GM12878 (cell line): Measurements from ENCODE around the gene DIP2C. TPM values are rescaled to one million over a fixed set of nuclear protein-coding genes. Genes with fewer than 3 reads are reported as not detected.

Experiments used
- ATAC-seq: fragments of 200-7000 bp; cut with Tn5 transposase; 3 replicates; pipeline ENCODE4 v1.9.1; 2020; ENCODE audit warnings: mild to moderate bottlenecking, moderate library complexity
- BruUV-seq: library from RNA; stranded (reverse); fragments of 400-500 nt; replicated peaks from 2 replicates; lab custom pipeline; 2021; lab: Mats Ljungman, UMichigan
- CTCF ChIA-PET: fragments of 300-600 bp; sonication (Branson Sonifier 250); formaldehyde crosslinking; extraction: SDS; loops from one replicate; lab custom pipeline; 2021; ENCODE audit warnings: inconsistent platforms; lab: Yijun Ruan, JAX
- POLR2A ChIA-PET: fragments of 350-600 bp; formaldehyde crosslinking; extraction: SDS; loops from one replicate; lab custom pipeline; 2021; ENCODE audit warnings: inconsistent platforms; lab: Charles Lee
- RAD21 ChIA-PET: fragments of 300-600 bp; sonication (Branson Sonifier 250); formaldehyde crosslinking; loops from one replicate; lab custom pipeline; 2023; ENCODE audit warnings: antibody characterized with exemption; ENCODE audit not compliant: unreplicated experiment; lab: Charles Lee
- SMC1A ChIA-PET: fragments of 300-600 bp; sonication (Branson Sonifier 250); formaldehyde crosslinking; loops from one replicate; lab custom pipeline; 2023; ENCODE audit not compliant: unreplicated experiment, uncharacterized antibody; lab: Charles Lee
- DNase-seq: peaks from one replicate; pipeline ENCODE4 v3.0.0-alpha.2; 2011; ENCODE audit warnings: low read depth, low spot score
- FAIRE-seq: peaks from 3 replicates; lab custom pipeline; 2011; peaks lifted over from hg19 to GRCh38; lab: Jason Lieb, UNC
- H2AFZ ChIP-seq: 2 replicates; pipeline ENCODE4 v1.6.0; 2011; ENCODE audit warnings: low read depth, low read length, control low read depth; ENCODE audit not compliant: control insufficient read depth
- H3K27ac ChIP-seq: 2 replicates; pipeline ENCODE4 v1.5.1; 2011; ENCODE audit warnings: control low read depth; ENCODE audit not compliant: control insufficient read depth, insufficient read depth
- H3K27me3 ChIP-seq, 2 experiments: replicated peaks in 1 of 2; 2 replicates each; pipeline versions ENCODE4 v1.6.0 to v1.6.1; 2011; ENCODE audit warnings: low read length in 1 of 2; ENCODE audit not compliant: control insufficient read depth in 2 of 2, insufficient read depth in 2 of 2
- H3K36me3 ChIP-seq, 2 experiments: 2 replicates each; pipeline ENCODE4 v1.5.1; 2011; ENCODE audit warnings: low read length in 1 of 2; ENCODE audit not compliant: control insufficient read depth in 2 of 2, insufficient read depth in 2 of 2
- H3K4me1 ChIP-seq: 2 replicates; pipeline ENCODE4 v1.6.1; 2011; ENCODE audit warnings: mild to moderate bottlenecking, low read length, moderate library complexity, mixed read lengths; ENCODE audit not compliant: control insufficient read depth, insufficient read depth
- H3K4me2 ChIP-seq: 2 replicates; pipeline ENCODE4 v1.6.0; 2011; ENCODE audit warnings: control low read depth; ENCODE audit not compliant: control insufficient read depth, insufficient read depth
- H3K4me3 ChIP-seq: fragments of 200-600 bp; sonication (generic); 2 replicates; pipeline ENCODE4 v1.5.1; 2016
- H3K79me2 ChIP-seq: 2 replicates; pipeline ENCODE4 v1.6.0; 2011; ENCODE audit warnings: low read length; ENCODE audit not compliant: control insufficient read depth, insufficient read depth
- H3K9ac ChIP-seq: 2 replicates; pipeline ENCODE4 v1.8.0; 2011; ENCODE audit warnings: low read length, control low read depth, mixed read lengths; ENCODE audit not compliant: control insufficient read depth, insufficient read depth
- H3K9me3 ChIP-seq: replicated peaks from 3 replicates; pipeline ENCODE4 v1.5.1; 2011; ENCODE audit warnings: mild to moderate bottlenecking, low read length; ENCODE audit not compliant: control insufficient read depth, insufficient read depth
- H4K20me1 ChIP-seq: 2 replicates; pipeline ENCODE4 v1.6.0; 2011; ENCODE audit not compliant: control insufficient read depth, insufficient read depth
- BHLHE40 ChIP-seq, 2 experiments: fragments of 450-650 bp in 1 of 2; IDR thresholded peaks; 2 replicates each; pipeline ENCODE4 v1.6.1; 2011 to 2017; ENCODE audit warnings: low read depth in 2 of 2, borderline replicate concordance in 1 of 2, improper control_type of control experiment in 1 of 2, low read length in 1 of 2, mild to moderate bottlenecking in 1 of 2
- EGR1 ChIP-seq, 2 experiments: IDR thresholded peaks; 1 replicate in 1 of 2; 2 replicates in 1 of 2; pipeline ENCODE4 v1.6.1; 2011 to 2012; ENCODE audit warnings: low read depth in 2 of 2, low read length in 2 of 2, borderline replicate concordance in 1 of 2, mild to moderate bottlenecking in 1 of 2, moderate library complexity in 1 of 2
- ESRRA ChIP-seq: IDR thresholded peaks from 2 replicates; pipeline ENCODE4 v1.6.1; 2012; ENCODE audit warnings: mild to moderate bottlenecking, low read length, improper control_type of control experiment
- IKZF1 ChIP-seq: fragments of 450-650 bp; conservative IDR thresholded peaks from 2 replicates; pipeline ENCODE4 v1.6.1; 2017; ENCODE audit warnings: antibody characterized with exemption, mild to moderate bottlenecking
- NFXL1 ChIP-seq: fragments of 450-650 bp; IDR thresholded peaks from 2 replicates; pipeline ENCODE4 v1.6.1; 2017; ENCODE audit warnings: antibody characterized with exemption, mild to moderate bottlenecking, borderline replicate concordance
- PML ChIP-seq: IDR thresholded peaks from 2 replicates; pipeline ENCODE4 v1.6.1; 2012; ENCODE audit warnings: low read length, inconsistent platforms
- RFX5 ChIP-seq: IDR thresholded peaks from 2 replicates; pipeline ENCODE4 v1.6.1; 2011; ENCODE audit warnings: low read depth, low read length, improper control_type of control experiment
- RUNX3 ChIP-seq: IDR thresholded peaks from 2 replicates; pipeline ENCODE4 v1.6.1; 2012; ENCODE audit warnings: low read length, inconsistent platforms
- SMAD1 ChIP-seq: fragments of 450-650 bp; IDR thresholded peaks from 2 replicates; pipeline ENCODE4 v1.6.1; 2018; ENCODE audit warnings: mild to moderate bottlenecking, low read depth; ENCODE audit not compliant: partially characterized antibody
- SMAD5 ChIP-seq: IDR thresholded peaks from 2 replicates; pipeline ENCODE4 v1.6.1; 2016; ENCODE audit warnings: antibody characterized with exemption, low read depth
- SPI1 ChIP-seq: IDR thresholded peaks from 2 replicates; pipeline ENCODE4 v1.6.1; 2011; ENCODE audit warnings: low read depth, mild to moderate bottlenecking, low read length, moderate library complexity, borderline replicate concordance; ENCODE audit not compliant: insufficient read depth
- SREBF1 ChIP-seq: IDR thresholded peaks from 2 replicates; pipeline ENCODE4 v1.6.1; 2012; ENCODE audit warnings: mild to moderate bottlenecking, low read length
- ZNF217 ChIP-seq: fragments of 450-650 bp; IDR thresholded peaks from 2 replicates; pipeline ENCODE4 v1.6.1; 2017; ENCODE audit warnings: antibody characterized with exemption, mild to moderate bottlenecking
- WGBS: methylation state at CpG from one replicate; pipeline ENCODE4 v1.1.6; 2016; ENCODE audit warnings: low lambda C conversion rate; ENCODE audit not compliant: insufficient replicate concordance, insufficient coverage; ENCODE audit errors: missing lambda C conversion rate; 5-methylcytosine and 5-hydroxymethylcytosine counted together
- in situ Hi-C: fragments of 300-500 bp; cut with MboI; formaldehyde crosslinking; loops from 9 replicates; pipeline ENCODE4 v1.14.3; 2018; ENCODE audit warnings: mixed read lengths
- intact Hi-C: fragments of 100-400 bp; cut with micrococcal nuclease; formaldehyde crosslinking; loops from one replicate; pipeline ENCODE4 v1.14.2; 2022; ENCODE audit not compliant: unreplicated experiment
- polyA plus RNA-seq, 11 experiments: library from polyadenylated mRNA; depleted of rRNA in 4 of 11; unstranded in 6 of 11; stranded (reverse) in 5 of 11; fragments of >200 nt; fragmentation: Nextera tagmentation in 4 of 11; fragmentation: Illumina TruSeq in 1 of 11; extraction: Ambion mirVana in 4 of 11; extraction: Trizol in 1 of 11; gene quantifications; 1 replicate in 1 of 11; 2 replicates in 10 of 11; pipeline versions ENCODE4 v1.2.1 to v1.2.3, GENCODE V29; 2011 to 2016; ENCODE audit warnings: inconsistent platforms in 2 of 11, missing spikeins in 2 of 11, low read depth in 1 of 11
- total RNA-seq, 4 experiments: library from RNA; depleted of rRNA in 3 of 4; stranded (reverse); fragments of >200 nt in 3 of 4; fragmentation: Illumina TruSeq in 1 of 4; extraction: Trizol in 1 of 4; gene quantifications; 2 replicates each; pipeline versions ENCODE4 v1.2.1 to v1.2.3, GENCODE V29; 2013 to 2021
- TF ChIP-seq, protein P1 (sequence below): fragments of 450-650 bp; IDR thresholded peaks from 2 replicates; pipeline ENCODE4 v1.6.1; 2017; ENCODE audit warnings: antibody characterized with exemption, mild to moderate bottlenecking, moderate library complexity
- TF ChIP-seq, protein P2 (sequence below): IDR thresholded peaks from 2 replicates; pipeline ENCODE4 v1.6.1; 2012; ENCODE audit warnings: low read depth, low read length, improper control_type of control experiment
- TF ChIP-seq, protein P3 (sequence below): fragments of 450-650 bp; formaldehyde crosslinking; IDR thresholded peaks from 2 replicates; pipeline ENCODE4 v1.4.0; 2020; ENCODE audit warnings: mild to moderate bottlenecking, moderate library complexity
- TF ChIP-seq, protein P4 (sequence below): fragments of 450-650 bp; IDR thresholded peaks from 2 replicates; pipeline ENCODE4 v1.6.1; 2014; ENCODE audit warnings: mild to moderate bottlenecking

The DIP2C gene
- total and polyA plus RNA-seq, 10 of the 15 experiments (the other 5 are each of a cell fraction or from before 2014, with no cell fraction given) = 0.01 to 0.10 (median 0.06) TPM

DNA sequence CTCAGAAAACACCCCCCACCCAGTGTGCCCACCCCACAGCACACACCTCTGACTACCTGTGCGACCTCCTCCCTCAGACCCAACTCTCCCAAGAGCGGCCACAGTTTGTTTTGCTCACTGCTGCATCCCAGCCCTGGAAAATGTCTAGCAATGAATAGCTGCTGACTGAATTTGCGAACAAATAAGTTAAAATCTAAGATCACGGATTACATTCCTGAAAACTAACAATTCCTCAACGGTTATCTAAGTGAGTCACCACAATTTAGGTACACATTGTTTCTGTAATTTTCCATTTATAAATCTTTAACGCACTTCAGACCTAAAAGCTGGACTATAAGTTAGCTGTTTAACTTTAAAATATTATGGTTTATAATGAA is 319.0 kb downstream of the DIP2C start:
- H3K27me3 ChIP-seq = no peaks in the 10 kb centered on the region
- ChIA-PET CTCF (no interaction called here), RAD21 (no interaction called here), POLR2A (no interaction called here), SMC1A (interaction anchor here (0.9 kb wide), 1 partner anchor 12 kb away, joined by 3 read pairs; no protein-coding TSS in a partner anchor)
- no peak overlapping the region for H3K9ac ChIP-seq
- H2AFZ ChIP-seq = no peak overlapping the region
- no peaks in the 10 kb centered on the region for H3K4me1 ChIP-seq
- H3K27ac ChIP-seq = no peak overlapping the region
- no peaks in the 10 kb centered on the region for H4K20me1 ChIP-seq
- no peaks in the 10 kb centered on the region for H3K36me3 ChIP-seq
- DNase-seq (no peak), ATAC-seq (no peak), FAIRE-seq (no peak)
- no peak overlapping the region for H3K4me3 ChIP-seq
- H3K9me3 ChIP-seq = no peaks in the 10 kb centered on the region
- H3K4me2 ChIP-seq = no peak overlapping the region
- in situ Hi-C loops = no loop called here
- H3K79me2 ChIP-seq = no peaks in the 10 kb centered on the region
- intact Hi-C loops = no loop called here
- no TSS peak for BruUV-seq
- no peak for TF ChIP-seq SPI1
- TF ChIP-seq SMAD1 = no peak
- TF ChIP-seq, protein P1, sequence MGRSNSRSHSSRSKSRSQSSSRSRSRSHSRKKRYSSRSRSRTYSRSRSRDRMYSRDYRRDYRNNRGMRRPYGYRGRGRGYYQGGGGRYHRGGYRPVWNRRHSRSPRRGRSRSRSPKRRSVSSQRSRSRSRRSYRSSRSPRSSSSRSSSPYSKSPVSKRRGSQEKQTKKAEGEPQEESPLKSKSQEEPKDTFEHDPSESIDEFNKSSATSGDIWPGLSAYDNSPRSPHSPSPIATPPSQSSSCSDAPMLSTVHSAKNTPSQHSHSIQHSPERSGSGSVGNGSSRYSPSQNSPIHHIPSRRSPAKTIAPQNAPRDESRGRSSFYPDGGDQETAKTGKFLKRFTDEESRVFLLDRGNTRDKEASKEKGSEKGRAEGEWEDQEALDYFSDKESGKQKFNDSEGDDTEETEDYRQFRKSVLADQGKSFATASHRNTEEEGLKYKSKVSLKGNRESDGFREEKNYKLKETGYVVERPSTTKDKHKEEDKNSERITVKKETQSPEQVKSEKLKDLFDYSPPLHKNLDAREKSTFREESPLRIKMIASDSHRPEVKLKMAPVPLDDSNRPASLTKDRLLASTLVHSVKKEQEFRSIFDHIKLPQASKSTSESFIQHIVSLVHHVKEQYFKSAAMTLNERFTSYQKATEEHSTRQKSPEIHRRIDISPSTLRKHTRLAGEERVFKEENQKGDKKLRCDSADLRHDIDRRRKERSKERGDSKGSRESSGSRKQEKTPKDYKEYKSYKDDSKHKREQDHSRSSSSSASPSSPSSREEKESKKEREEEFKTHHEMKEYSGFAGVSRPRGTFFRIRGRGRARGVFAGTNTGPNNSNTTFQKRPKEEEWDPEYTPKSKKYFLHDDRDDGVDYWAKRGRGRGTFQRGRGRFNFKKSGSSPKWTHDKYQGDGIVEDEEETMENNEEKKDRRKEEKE = no peak
- no peak for TF ChIP-seq PML
- no peak for TF ChIP-seq EGR1 (IDR thresholded peaks at IDR 0.05; ENCODE audit: borderline replicate concordance in 1 of 2, low read depth in 2 of 2, low read length in 2 of 2)
- no peak for TF ChIP-seq SREBF1
- TF ChIP-seq ZNF217 = no peak
- no peak for TF ChIP-seq BHLHE40 (IDR thresholded peaks at IDR 0.05; ENCODE audit: borderline replicate concordance in 1 of 2, low read depth in 2 of 2, low read length in 1 of 2)
- TF ChIP-seq, protein P2, sequence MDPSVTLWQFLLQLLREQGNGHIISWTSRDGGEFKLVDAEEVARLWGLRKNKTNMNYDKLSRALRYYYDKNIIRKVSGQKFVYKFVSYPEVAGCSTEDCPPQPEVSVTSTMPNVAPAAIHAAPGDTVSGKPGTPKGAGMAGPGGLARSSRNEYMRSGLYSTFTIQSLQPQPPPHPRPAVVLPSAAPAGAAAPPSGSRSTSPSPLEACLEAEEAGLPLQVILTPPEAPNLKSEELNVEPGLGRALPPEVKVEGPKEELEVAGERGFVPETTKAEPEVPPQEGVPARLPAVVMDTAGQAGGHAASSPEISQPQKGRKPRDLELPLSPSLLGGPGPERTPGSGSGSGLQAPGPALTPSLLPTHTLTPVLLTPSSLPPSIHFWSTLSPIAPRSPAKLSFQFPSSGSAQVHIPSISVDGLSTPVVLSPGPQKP = no peak
- TF ChIP-seq, protein P3, sequence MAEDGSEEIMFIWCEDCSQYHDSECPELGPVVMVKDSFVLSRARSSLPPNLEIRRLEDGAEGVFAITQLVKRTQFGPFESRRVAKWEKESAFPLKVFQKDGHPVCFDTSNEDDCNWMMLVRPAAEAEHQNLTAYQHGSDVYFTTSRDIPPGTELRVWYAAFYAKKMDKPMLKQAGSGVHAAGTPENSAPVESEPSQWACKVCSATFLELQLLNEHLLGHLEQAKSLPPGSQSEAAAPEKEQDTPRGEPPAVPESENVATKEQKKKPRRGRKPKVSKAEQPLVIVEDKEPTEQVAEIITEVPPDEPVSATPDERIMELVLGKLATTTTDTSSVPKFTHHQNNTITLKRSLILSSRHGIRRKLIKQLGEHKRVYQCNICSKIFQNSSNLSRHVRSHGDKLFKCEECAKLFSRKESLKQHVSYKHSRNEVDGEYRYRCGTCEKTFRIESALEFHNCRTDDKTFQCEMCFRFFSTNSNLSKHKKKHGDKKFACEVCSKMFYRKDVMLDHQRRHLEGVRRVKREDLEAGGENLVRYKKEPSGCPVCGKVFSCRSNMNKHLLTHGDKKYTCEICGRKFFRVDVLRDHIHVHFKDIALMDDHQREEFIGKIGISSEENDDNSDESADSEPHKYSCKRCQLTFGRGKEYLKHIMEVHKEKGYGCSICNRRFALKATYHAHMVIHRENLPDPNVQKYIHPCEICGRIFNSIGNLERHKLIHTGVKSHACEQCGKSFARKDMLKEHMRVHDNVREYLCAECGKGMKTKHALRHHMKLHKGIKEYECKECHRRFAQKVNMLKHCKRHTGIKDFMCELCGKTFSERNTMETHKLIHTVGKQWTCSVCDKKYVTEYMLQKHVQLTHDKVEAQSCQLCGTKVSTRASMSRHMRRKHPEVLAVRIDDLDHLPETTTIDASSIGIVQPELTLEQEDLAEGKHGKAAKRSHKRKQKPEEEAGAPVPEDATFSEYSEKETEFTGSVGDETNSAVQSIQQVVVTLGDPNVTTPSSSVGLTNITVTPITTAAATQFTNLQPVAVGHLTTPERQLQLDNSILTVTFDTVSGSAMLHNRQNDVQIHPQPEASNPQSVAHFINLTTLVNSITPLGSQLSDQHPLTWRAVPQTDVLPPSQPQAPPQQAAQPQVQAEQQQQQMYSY (CRISPR knock-in tag) = no peak
- TF ChIP-seq, protein P4, sequence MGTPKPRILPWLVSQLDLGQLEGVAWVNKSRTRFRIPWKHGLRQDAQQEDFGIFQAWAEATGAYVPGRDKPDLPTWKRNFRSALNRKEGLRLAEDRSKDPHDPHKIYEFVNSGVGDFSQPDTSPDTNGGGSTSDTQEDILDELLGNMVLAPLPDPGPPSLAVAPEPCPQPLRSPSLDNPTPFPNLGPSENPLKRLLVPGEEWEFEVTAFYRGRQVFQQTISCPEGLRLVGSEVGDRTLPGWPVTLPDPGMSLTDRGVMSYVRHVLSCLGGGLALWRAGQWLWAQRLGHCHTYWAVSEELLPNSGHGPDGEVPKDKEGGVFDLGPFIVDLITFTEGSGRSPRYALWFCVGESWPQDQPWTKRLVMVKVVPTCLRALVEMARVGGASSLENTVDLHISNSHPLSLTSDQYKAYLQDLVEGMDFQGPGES = no peak
- TF ChIP-seq RFX5 = no peak
- no peak for TF ChIP-seq SMAD5
- no peak for TF ChIP-seq ESRRA
- no peak for TF ChIP-seq IKZF1
- TF ChIP-seq NFXL1 = no peak
- TF ChIP-seq RUNX3 = no peak
- WGBS = 49% methylated on average over 6 of the region's 6 CpGs
